Articular chondrocyte of knee joint (primary cell): ENCODE measurements around the gene ARHGEF3. TPM values are rescaled to one million over a fixed set of nuclear protein-coding genes. Genes with fewer than 3 reads are reported as not detected.

Experiments used
- total RNA-seq: library from RNA; depleted of rRNA; stranded (reverse); fragments of >200 nt; gene quantifications from 2 replicates; pipeline ENCODE4 v1.2.3, GENCODE V29; 2012

Gene ARHGEF3, protein sequence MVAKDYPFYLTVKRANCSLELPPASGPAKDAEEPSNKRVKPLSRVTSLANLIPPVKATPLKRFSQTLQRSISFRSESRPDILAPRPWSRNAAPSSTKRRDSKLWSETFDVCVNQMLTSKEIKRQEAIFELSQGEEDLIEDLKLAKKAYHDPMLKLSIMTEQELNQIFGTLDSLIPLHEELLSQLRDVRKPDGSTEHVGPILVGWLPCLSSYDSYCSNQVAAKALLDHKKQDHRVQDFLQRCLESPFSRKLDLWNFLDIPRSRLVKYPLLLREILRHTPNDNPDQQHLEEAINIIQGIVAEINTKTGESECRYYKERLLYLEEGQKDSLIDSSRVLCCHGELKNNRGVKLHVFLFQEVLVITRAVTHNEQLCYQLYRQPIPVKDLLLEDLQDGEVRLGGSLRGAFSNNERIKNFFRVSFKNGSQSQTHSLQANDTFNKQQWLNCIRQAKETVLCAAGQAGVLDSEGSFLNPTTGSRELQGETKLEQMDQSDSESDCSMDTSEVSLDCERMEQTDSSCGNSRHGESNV
- total RNA-seq: 13.1 and 16.4 TPM in 2 replicates

DNA sequence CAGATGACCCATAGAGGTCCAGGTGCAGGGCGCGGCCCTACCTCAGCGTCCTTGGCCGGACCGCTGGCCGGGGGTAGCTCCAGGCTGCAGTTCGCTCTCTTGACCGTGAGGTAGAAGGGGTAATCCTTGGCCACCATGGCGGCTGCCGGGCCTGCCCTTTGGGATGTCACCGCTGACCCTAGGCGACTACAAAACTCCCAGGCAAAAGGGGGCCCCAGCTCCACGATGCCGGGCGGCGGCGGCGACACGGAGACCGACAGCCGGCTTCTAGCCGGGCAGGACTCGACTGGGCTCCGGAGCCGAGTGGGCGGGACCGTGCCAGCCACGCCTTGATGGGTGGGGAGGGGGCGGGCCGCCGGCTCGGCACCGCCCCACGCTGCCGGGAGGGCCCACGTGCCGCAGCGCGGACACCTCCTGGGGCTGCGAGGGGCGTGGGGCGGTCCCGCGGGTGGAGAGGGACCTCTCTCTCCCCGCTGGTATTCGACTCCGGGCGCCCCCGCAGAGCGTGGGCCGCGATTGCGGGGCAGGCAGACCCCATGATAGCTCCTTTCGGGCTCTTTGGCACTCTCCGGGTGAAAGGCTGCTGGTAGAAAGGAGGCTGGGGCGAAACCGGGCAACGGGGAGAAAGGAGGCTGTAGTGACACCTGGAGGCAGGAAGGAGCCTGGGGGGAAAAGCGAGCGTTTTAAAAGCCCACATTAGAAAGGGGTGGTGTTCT is at the start of gene ARHGEF3:
TSS of gene ARHGEF3 (minus strand) at position 288 of the 716 bp plus-strand sequence. CDS start at position 137, 151 bp downstream.

DNA sequence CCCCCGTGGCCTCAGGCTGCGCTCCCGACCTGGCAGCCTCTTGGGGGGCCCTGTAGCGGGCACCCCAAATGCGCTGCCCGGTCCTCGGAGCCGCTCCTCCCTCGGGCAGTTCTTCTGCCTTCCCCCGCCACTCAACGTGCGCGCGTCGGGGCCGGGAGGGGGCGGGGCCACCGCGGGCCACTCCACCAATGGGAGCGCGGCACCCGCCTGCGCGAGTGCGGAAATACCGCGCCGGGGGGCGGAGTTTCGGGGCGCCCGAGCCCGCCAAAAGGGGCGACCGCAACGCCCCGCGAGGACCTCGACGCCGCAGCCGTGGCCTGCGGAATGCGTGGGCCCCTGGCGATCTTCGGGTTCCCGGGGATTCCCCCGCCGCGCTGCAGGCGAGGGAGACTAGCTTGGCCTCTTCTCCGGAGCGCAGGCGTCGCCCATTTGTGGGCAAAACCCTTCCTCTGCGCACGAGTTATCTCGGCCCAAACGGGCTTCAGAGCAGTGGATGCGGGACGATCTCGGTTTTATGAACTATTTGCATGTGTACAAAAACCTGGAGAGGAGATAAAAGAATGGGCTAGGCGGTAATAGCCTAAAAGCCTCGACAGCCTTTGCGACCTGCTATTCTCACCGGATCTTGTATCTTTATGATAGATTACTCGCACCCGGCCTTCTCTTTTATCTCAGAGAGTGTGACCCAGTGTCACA is 118.5 kb downstream of the ARHGEF3 start, which contains the start of gene TASOR:
TSS of gene TASOR (minus strand) at position 144 of the 696 bp plus-strand sequence. CDS start 259 bp downstream, outside the sequence.

Other genes with a start within 250 kb of the ARHGEF3 start
- 32.9 and 37.4 TPM in 2 replicates for gene CCDC66, start 244.8 kb downstream of the ARHGEF3 start, total RNA-seq
- 76.0 and 109 TPM in 2 replicates for gene TASOR, start 118.7 kb downstream of the ARHGEF3 start, total RNA-seq